Peyer's patch (tissue), 4 donors: Measurements from ENCODE around the gene DDX18. TPM values are rescaled to one million over a fixed set of nuclear protein-coding genes. Genes with fewer than 3 reads are reported as not detected.

Experiments used
- DNase-seq, 3 donors: peaks; one replicate each; pipeline ENCODE4 v3.0.0-alpha.2; 2017 to 2019
- H3K27ac ChIP-seq, 4 donors: fragments of 200-600 bp; sonication (generic); one replicate each; pipeline ENCODE4 v1.5.1; 2016 to 2019
- H3K27me3 ChIP-seq, 2 donors: fragments of 200-600 bp; sonication (generic); one replicate each; pipeline ENCODE4 v1.5.1; 2019
- H3K36me3 ChIP-seq, 3 donors: fragments of 200-600 bp; sonication (generic); one replicate each; pipeline ENCODE4 v1.5.1; 2016 to 2019
- H3K4me1 ChIP-seq, 4 donors: fragments of 200-600 bp; sonication (generic); one replicate each; pipeline ENCODE4 v1.5.1; 2016 to 2019
- H3K4me3 ChIP-seq, 4 donors: fragments of 200-600 bp; sonication (generic); 1 replicate in 3 of 4; 2 replicates in 1 of 4; pipeline ENCODE4 v1.5.1; 2016 to 2019; ENCODE audit warnings: mild to moderate bottlenecking in 1 of 4
- H3K9me3 ChIP-seq, 4 donors: fragments of 200-600 bp; sonication (generic); one replicate each; pipeline ENCODE4 v1.5.1; 2016 to 2019; ENCODE audit warnings: mild to moderate bottlenecking in 1 of 4
- CTCF ChIP-seq, 6 experiments: fragments of 450-650 bp in 4 of 6; fragments of 200-600 bp in 2 of 6; sonication (generic) in 1 of 6; IDR thresholded peaks; one replicate each; pipeline ENCODE4 v1.5.1; 2017 to 2019; ENCODE audit warnings: antibody characterized with exemption in 6 of 6, mild to moderate bottlenecking in 3 of 6, moderate library complexity in 1 of 6
- POLR2A ChIP-seq, 2 donors: fragments of 450-650 bp; IDR thresholded peaks; one replicate each; pipeline ENCODE4 v1.5.1; 2017; ENCODE audit warnings: antibody characterized with exemption in 2 of 2, mild to moderate bottlenecking in 2 of 2, moderate library complexity in 2 of 2
- total RNA-seq, 4 donors: library from RNA; depleted of rRNA; stranded (reverse); fragments of >200 nt; gene quantifications; one replicate each; pipeline ENCODE4 v1.1.0, GENCODE V29; 2016

Gene DDX18
- total RNA-seq, 4 donors from 2014 or later = 23.5 to 48.7 (median 33.5) TPM

DNA sequence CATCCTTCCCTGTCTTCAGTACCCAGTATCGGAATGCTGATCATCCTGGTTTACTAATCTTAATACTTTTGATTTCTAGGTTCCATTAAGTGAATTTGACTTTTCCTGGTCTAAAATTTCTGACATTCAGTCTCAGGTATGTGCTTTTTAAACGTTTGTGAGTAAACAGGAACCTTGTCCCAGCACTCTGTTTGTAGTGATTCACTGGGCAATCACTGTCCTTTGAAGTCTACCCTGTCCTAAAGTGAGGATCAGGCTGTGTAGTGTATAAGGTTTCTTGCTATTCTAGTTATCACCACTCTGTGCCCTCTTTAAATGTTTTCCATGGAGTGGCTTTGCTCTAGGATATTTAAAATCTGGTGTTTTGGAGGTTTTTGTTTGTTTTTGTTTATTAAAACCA, 14.4 kb downstream of the DDX18 start:
- peaks cover 0 to 94% (median 0%) of the 10 kb centered on the region in 3 donors for H3K36me3 ChIP-seq
- TF ChIP-seq POLR2A (IDR thresholded peaks at IDR 0.05) (no peak), CTCF (IDR thresholded peaks at IDR 0.05) (no peak)

DNA sequence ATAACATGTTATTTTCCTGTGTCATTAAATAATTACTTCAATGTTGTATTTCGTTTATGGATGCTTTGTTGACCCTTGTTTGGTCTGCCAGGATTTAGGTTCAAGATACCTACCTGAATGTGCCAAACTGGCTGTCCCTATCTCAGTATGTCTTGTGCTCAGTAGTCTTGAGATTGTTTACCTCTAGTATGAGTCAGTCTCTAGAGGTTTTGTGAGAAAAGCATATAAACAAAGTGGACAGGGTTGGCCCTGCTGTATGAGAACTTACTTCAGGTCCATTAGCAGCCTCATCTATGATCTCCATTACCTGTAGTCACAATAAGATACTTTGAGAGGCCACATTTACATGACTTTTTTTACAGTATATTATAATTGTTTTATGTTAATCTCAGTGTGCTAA, 17.8 kb downstream of the DDX18 start:
- no peaks in the 10 kb centered on the region for H3K27me3 ChIP-seq
- H3K36me3 ChIP-seq = peaks cover 0 to 60% (median 0%) of the 10 kb centered on the region in 3 donors
- no peaks in the 10 kb centered on the region for H3K9me3 ChIP-seq
- DNase-seq = no peak
- H3K4me3 ChIP-seq = no peak overlapping the region
- TF ChIP-seq POLR2A (IDR thresholded peaks at IDR 0.05) (no peak), CTCF (IDR thresholded peaks at IDR 0.05) (no peak)
- no peak overlapping the region for H3K27ac ChIP-seq
- peaks cover 0 to 6% (median 0%) of the 10 kb centered on the region in 4 donors for H3K4me1 ChIP-seq

More for the DNA sequence above, 14.4 kb downstream of the DDX18 start:
- no peaks in the 10 kb centered on the region for H3K27me3 ChIP-seq
- H3K4me1 ChIP-seq = no peaks in the 10 kb centered on the region
- H3K9me3 ChIP-seq = no peaks in the 10 kb centered on the region
- no peak overlapping the region for H3K4me3 ChIP-seq
- DNase-seq = no peak
- H3K27ac ChIP-seq = no peak overlapping the region

GRCh38 chr2:117832905-117833613, 18.6 kb downstream of the DDX18 start:
- H3K9me3 ChIP-seq = no peaks in the 10 kb centered on the region
- no peaks in the 10 kb centered on the region for H3K27me3 ChIP-seq
- H3K27ac ChIP-seq = no peak overlapping the region
- H3K4me1 ChIP-seq = peaks cover 0 to 6% (median 0%) of the 10 kb centered on the region in 4 donors
- peaks cover 0 to 53% (median 0%) of the 10 kb centered on the region in 3 donors for H3K36me3 ChIP-seq
- no peak for TF ChIP-seq POLR2A (IDR thresholded peaks at IDR 0.05)
- TF ChIP-seq CTCF (IDR thresholded peaks at IDR 0.05) = no peak
- no peak overlapping the region for H3K4me3 ChIP-seq
- no peak for DNase-seq

DNA sequence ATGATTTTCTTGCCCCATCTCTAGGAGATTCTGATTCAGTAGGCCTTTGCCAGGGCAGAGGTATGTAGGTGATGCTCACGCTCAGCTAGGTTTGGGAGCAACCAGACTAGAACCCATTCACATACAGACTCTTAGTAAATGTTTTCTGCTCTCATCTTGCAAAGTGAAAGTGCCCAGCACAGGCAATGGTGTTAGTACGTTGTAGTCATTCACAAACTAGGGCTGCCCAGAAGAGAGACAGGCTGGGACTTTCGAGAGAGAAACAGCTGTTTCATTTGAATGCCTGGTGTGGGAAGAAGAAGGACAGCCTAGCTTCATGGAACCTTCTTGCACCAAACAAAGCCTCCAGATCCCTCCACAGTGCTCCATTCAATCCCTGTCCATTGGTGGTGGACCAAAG, 19.4 kb downstream of the DDX18 start:
- H3K9me3 ChIP-seq = no peaks in the 10 kb centered on the region
- no peak for TF ChIP-seq POLR2A (IDR thresholded peaks at IDR 0.05)
- TF ChIP-seq CTCF (IDR thresholded peaks at IDR 0.05) = no peak
- DNase-seq = no peak
- no peak overlapping the region for H3K4me3 ChIP-seq
- H3K27ac ChIP-seq = no peak overlapping the region
- peaks cover 0 to 6% (median 0%) of the 10 kb centered on the region in 4 donors for H3K4me1 ChIP-seq
- peaks cover 0 to 44% (median 0%) of the 10 kb centered on the region in 3 donors for H3K36me3 ChIP-seq
- H3K27me3 ChIP-seq = no peaks in the 10 kb centered on the region

- Histone ChIP-seq H3K9me3 (no peaks in the 10 kb centered on the region), H3K27ac (no peak overlapping the region)
Observed at GRCh38 chr2:117834992-117835391, 20.5 kb downstream of the DDX18 start.

More at GRCh38 chr2:117834992-117835391, 20.5 kb downstream of the DDX18 start:
- no peak overlapping the region for H3K4me3 ChIP-seq
- H3K36me3 ChIP-seq = peaks cover 0 to 33% (median 0%) of the 10 kb centered on the region in 3 donors
- H3K4me1 ChIP-seq = peaks cover 0 to 6% (median 0%) of the 10 kb centered on the region in 4 donors
- no peak for TF ChIP-seq CTCF (IDR thresholded peaks at IDR 0.05)
- no peak for TF ChIP-seq POLR2A (IDR thresholded peaks at IDR 0.05)
- DNase-seq = no peak
- no peaks in the 10 kb centered on the region for H3K27me3 ChIP-seq
